ENCODE data around the gene DERL3.

The DERL3 gene

GRCh38 chr22:23803001-23803819 lies 35.6 kb downstream of the DERL3 start:
- Histone ChIP-seq H3K36me3 (ENCODE audit: insufficient read depth, low read length) (peaks cover 84% of the 10 kb centered on the region; the same call in 1 of the 2 replicates), H2AFZ (ENCODE audit: low read length) (no peak overlapping the region), H3K9ac (ENCODE audit: low read depth, low read length, poor library complexity, severe bottlenecking) (no peak overlapping the region), H3K4me2 (ENCODE audit: low read depth, low read length, poor library complexity, severe bottlenecking) (no peak overlapping the region), H3F3A (ENCODE audit: low read depth) (no peaks in the 10 kb centered on the region), H3K79me2 (ENCODE audit: insufficient read depth, low read length) (no peaks in the 10 kb centered on the region), H4K20me1 (ENCODE audit: insufficient read depth, low read length, poor library complexity, severe bottlenecking) (no peaks in the 10 kb centered on the region), H3K4me1 (ENCODE audit: insufficient read depth, low read length, poor library complexity, severe bottlenecking) (no peaks in the 10 kb centered on the region), H3K27me3 (ENCODE audit: insufficient read depth, low read length, poor library complexity, severe bottlenecking) (no peaks in the 10 kb centered on the region), H3K9me2 (replicated peaks; ENCODE audit: low read depth, low read length) (no peaks in the 10 kb centered on the region), H3K9me3 (ENCODE audit: insufficient read depth, low read depth, low read length) (no peaks in the 10 kb centered on the region), H3K4me3 (ENCODE audit: low read length, poor library complexity, severe bottlenecking) (no peak overlapping the region)
- TF ChIP-seq CTCF (conservative IDR thresholded peaks at IDR 0.05; ENCODE audit: low read length) (no peak), EZH2phosphoT487 (IDR thresholded peaks at IDR 0.05; ENCODE audit: borderline replicate concordance) (no peak)

- no peak overlapping the region for H3K4me3 ChIP-seq (ENCODE audit: low read length, poor library complexity, severe bottlenecking)
- H3K4me1 ChIP-seq (ENCODE audit: insufficient read depth, low read length, poor library complexity, severe bottlenecking), result no peaks in the 10 kb centered on the region
- no peaks in the 10 kb centered on the region for H3K79me2 ChIP-seq (ENCODE audit: insufficient read depth, low read length)
- peaks cover 84% of the 10 kb centered on the region; the same call in 1 of the 2 replicates for H3K36me3 ChIP-seq (ENCODE audit: insufficient read depth, low read length)
- no peak overlapping the region for H2AFZ ChIP-seq (ENCODE audit: low read length)
- no peaks in the 10 kb centered on the region for H3K9me2 ChIP-seq (replicated peaks; ENCODE audit: low read depth, low read length)
- H3K9ac ChIP-seq (ENCODE audit: low read depth, low read length, poor library complexity, severe bottlenecking), result no peak overlapping the region
- H3K4me2 ChIP-seq (ENCODE audit: low read depth, low read length, poor library complexity, severe bottlenecking), result no peak overlapping the region
- TF ChIP-seq EZH2phosphoT487 (IDR thresholded peaks at IDR 0.05; ENCODE audit: borderline replicate concordance), result no peak
- TF ChIP-seq CTCF (conservative IDR thresholded peaks at IDR 0.05; ENCODE audit: low read length), result no peak
- H3K9me3 ChIP-seq (ENCODE audit: insufficient read depth, low read depth, low read length), result no peaks in the 10 kb centered on the region
- H3K27me3 ChIP-seq (ENCODE audit: insufficient read depth, low read length, poor library complexity, severe bottlenecking), result no peaks in the 10 kb centered on the region
- no peaks in the 10 kb centered on the region for H3F3A ChIP-seq (ENCODE audit: low read depth)
- H4K20me1 ChIP-seq (ENCODE audit: insufficient read depth, low read length, poor library complexity, severe bottlenecking), result no peaks in the 10 kb centered on the region
Observed at GRCh38 chr22:23801886-23802377, 36.9 kb downstream of the DERL3 start.

- H3K27me3 ChIP-seq (ENCODE audit: insufficient read depth, low read length, poor library complexity, severe bottlenecking), result no peaks in the 10 kb centered on the region
- no peak overlapping the region for H3K9ac ChIP-seq (ENCODE audit: low read depth, low read length, poor library complexity, severe bottlenecking)
- H3K79me2 ChIP-seq (ENCODE audit: insufficient read depth, low read length), result no peaks in the 10 kb centered on the region
- no peaks in the 10 kb centered on the region for H3K9me3 ChIP-seq (ENCODE audit: insufficient read depth, low read depth, low read length)
- H4K20me1 ChIP-seq (ENCODE audit: insufficient read depth, low read length, poor library complexity, severe bottlenecking), result peaks cover under 1% of the 10 kb centered on the region
- TF ChIP-seq CTCF (conservative IDR thresholded peaks at IDR 0.05; ENCODE audit: low read length) (no peak), EZH2phosphoT487 (IDR thresholded peaks at IDR 0.05; ENCODE audit: borderline replicate concordance) (no peak)
- H3K9me2 ChIP-seq (replicated peaks; ENCODE audit: low read depth, low read length), result no peaks in the 10 kb centered on the region
- H3K4me1 ChIP-seq (ENCODE audit: insufficient read depth, low read length, poor library complexity, severe bottlenecking), result no peaks in the 10 kb centered on the region
- peaks cover 83% of the 10 kb centered on the region; the same call in 1 of the 2 replicates for H3K36me3 ChIP-seq (ENCODE audit: insufficient read depth, low read length)
- H3K4me2 ChIP-seq (ENCODE audit: low read depth, low read length, poor library complexity, severe bottlenecking), result no peak overlapping the region
- no peak overlapping the region for H3K4me3 ChIP-seq (ENCODE audit: low read length, poor library complexity, severe bottlenecking)
- H2AFZ ChIP-seq (ENCODE audit: low read length), result no peak overlapping the region
- no peaks in the 10 kb centered on the region for H3F3A ChIP-seq (ENCODE audit: low read depth)
Observed at GRCh38 chr22:23801238-23801821, 37.5 kb downstream of the DERL3 start.
